ENCODE results near the gene LTBP3.
"Not testable (repeated sequence)": the region's sequence is repeated elsewhere in the genome, so short reads cannot be mapped to it uniquely, and the experiment has no call there.

Gene LTBP3

DNA sequence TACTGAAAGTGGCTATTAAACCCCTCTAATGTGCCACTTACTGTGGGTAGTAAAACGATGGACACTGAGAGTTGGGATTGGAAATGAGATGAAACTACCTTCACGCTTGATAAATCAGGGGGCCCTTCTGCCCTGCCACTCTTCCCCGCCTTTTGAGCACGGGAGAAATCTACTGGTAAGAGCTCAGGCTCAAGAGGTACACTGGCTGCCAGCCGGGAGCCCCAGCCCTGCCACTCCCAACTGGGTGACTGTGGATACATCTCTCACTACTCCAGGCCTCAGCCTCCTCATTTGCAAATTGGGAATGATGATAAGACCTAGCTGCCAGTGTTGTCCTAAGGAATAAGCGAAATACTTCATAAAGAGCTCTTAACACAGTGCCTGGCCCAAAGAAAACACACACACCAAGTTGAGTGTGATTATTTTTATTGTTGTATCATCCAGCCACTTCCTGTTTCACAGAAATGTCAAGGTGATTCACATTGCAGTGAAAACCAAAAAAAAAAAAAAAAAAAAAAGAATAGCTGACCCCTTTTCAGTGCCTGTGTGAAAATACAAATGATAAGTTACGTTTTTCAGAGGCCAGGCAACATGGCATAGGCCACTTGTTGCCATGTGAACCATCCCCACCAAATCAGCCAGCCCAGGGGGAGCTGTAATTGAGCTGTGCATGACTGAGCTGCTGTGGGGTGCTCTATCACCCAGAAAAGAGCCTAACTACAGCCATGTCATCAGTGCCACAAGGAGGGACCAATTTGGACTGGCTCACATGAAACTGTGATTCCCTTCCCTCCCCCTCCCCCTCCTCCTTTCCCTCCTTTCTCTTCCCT is 7.7 kb upstream of the LTBP3 start:
- peaks cover 3% of the 10 kb centered on the region; the same call in 1 of the 2 replicates for H3K4me1 ChIP-seq (ENCODE audit: control insufficient read depth, insufficient read depth, low read length)
- H3K27ac ChIP-seq (ENCODE audit: extremely low read depth, low read depth, low read length): no peak overlapping the region
- TF ChIP-seq ZNF335 (tag by site-specific recombination; conservative IDR thresholded peaks at IDR 0.05): 0 out of 2 replicates have a peak, but pooled peaks have one; percentile 40
- TF ChIP-seq, protein P1, sequence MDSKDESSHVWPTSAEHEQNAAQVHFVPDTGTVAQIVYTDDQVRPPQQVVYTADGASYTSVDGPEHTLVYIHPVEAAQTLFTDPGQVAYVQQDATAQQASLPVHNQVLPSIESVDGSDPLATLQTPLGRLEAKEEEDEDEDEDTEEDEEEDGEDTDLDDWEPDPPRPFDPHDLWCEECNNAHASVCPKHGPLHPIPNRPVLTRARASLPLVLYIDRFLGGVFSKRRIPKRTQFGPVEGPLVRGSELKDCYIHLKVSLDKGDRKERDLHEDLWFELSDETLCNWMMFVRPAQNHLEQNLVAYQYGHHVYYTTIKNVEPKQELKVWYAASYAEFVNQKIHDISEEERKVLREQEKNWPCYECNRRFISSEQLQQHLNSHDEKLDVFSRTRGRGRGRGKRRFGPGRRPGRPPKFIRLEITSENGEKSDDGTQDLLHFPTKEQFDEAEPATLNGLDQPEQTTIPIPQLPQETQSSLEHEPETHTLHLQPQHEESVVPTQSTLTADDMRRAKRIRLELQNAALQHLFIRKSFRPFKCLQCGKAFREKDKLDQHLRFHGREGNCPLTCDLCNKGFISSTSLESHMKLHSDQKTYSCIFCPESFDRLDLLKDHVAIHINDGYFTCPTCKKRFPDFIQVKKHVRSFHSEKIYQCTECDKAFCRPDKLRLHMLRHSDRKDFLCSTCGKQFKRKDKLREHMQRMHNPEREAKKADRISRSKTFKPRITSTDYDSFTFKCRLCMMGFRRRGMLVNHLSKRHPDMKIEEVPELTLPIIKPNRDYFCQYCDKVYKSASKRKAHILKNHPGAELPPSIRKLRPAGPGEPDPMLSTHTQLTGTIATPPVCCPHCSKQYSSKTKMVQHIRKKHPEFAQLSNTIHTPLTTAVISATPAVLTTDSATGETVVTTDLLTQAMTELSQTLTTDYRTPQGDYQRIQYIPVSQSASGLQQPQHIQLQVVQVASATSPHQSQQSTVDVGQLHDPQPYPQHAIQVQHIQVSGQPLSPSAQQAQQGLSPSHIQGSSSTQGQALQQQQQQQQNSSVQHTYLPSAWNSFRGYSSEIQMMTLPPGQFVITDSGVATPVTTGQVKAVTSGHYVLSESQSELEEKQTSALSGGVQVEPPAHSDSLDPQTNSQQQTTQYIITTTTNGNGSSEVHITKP (tag by site-specific recombination; IDR thresholded peaks at IDR 0.05): peak; percentile 81
- TF ChIP-seq SCRT1 (tag by site-specific recombination; IDR thresholded peaks at IDR 0.05; ENCODE audit: borderline replicate concordance): peak; percentile 60; the same call in 1 of the 2 replicates
- TF ChIP-seq, protein P2, sequence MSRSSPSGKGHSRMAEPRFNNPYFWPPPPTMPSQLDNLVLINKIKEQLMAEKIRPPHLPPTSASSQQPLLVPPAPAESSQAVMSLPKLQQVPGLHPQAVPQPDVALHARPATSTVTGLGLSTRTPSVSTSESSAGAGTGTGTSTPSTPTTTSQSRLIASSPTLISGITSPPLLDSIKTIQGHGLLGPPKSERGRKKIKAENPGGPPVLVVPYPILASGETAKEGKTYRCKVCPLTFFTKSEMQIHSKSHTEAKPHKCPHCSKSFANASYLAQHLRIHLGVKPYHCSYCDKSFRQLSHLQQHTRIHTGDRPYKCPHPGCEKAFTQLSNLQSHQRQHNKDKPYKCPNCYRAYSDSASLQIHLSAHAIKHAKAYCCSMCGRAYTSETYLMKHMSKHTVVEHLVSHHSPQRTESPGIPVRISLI (tag by site-specific recombination; IDR thresholded peaks at IDR 0.05): 0 out of 2 replicates have a peak, but pooled peaks have one; percentile 12
- TF ChIP-seq, protein P3, sequence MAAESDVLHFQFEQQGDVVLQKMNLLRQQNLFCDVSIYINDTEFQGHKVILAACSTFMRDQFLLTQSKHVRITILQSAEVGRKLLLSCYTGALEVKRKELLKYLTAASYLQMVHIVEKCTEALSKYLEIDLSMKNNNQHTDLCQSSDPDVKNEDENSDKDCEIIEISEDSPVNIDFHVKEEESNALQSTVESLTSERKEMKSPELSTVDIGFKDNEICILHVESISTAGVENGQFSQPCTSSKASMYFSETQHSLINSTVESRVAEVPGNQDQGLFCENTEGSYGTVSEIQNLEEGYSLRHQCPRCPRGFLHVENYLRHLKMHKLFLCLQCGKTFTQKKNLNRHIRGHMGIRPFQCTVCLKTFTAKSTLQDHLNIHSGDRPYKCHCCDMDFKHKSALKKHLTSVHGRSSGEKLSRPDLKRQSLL (tag by site-specific recombination; IDR thresholded peaks at IDR 0.05): peak; percentile 83
- TF ChIP-seq ZNF133 (tag by site-specific recombination; IDR thresholded peaks at IDR 0.05): no peak
- TF ChIP-seq SCRT2 (tag by site-specific recombination; IDR thresholded peaks at IDR 0.05): peak; percentile 71
- TF ChIP-seq ZSCAN30 (tag by site-specific recombination; IDR thresholded peaks at IDR 0.05): no peak
- no peaks in the 10 kb centered on the region for H3K9me3 ChIP-seq (ENCODE audit: control insufficient read depth, insufficient read depth, low read depth, low read length)
- H3K36me3 ChIP-seq (ENCODE audit: control insufficient read depth in 2 of 2, insufficient read depth in 1 of 2, low read length in 2 of 2): peaks cover 0 to 13% of the 10 kb centered on the region in 2 experiments; a peak in 1 of 3 replicates
- ChIA-PET POLR2A (interaction anchor here (0.8 to 1.6 kb wide), 5 partner anchors 14 to 49 kb away, joined by 3 to 9 read pairs (median 8); no protein-coding TSS in a partner anchor), CTCF (interaction anchor here (0.6 to 2.0 kb wide), 4 partner anchors 14 to 24 kb away, joined by 3 to 6 read pairs (median 4); no protein-coding TSS in a partner anchor)
- no peak overlapping the region for H3K4me3 ChIP-seq (ENCODE audit: low read depth, low read length)

DNA sequence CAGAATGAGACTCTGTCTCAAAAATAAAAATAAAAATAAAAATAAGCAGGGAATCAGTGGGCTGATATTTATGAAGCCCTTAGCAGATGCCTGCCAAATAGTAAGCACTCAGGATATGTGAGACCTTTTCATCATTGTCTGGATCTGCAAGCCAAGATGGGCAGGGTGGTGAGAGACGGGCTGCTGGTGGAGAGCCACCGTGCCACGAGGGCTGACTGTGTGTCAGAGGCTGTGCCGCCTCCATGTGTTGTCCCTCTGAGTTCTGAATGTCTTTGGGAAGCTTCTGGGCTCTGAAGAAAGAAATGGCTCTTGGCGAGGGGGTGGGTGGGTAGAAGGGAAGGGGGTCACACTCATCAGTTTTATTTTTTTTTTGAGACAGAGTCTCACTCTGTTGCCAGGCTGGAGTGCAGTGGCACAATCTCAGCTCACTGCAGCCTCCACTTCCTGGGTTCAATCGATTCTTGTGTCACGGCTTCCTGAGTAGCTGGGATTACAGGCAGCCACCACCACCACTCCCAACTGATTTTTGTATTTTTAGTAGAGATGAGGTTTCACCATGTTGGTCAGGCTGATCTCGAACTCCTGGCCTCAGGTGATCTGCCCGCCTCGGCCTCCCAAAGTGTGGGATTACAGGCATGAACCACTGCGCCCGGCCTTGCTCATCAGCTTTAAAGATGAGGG is 6.9 kb upstream of the LTBP3 start:
- ChIA-PET CTCF (interaction anchor here (1.0 to 2.0 kb wide), 2 partner anchors 21 to 23 kb away, joined by 4 to 6 read pairs; no protein-coding TSS in a partner anchor), POLR2A (interaction anchor here (0.9 to 1.6 kb wide), 3 partner anchors 13 to 28 kb away, joined by 3 to 8 read pairs (median 7); no protein-coding TSS in a partner anchor)
- not testable (repeated sequence) for H3K27ac ChIP-seq (ENCODE audit: extremely low read depth, low read depth, low read length)

DNA sequence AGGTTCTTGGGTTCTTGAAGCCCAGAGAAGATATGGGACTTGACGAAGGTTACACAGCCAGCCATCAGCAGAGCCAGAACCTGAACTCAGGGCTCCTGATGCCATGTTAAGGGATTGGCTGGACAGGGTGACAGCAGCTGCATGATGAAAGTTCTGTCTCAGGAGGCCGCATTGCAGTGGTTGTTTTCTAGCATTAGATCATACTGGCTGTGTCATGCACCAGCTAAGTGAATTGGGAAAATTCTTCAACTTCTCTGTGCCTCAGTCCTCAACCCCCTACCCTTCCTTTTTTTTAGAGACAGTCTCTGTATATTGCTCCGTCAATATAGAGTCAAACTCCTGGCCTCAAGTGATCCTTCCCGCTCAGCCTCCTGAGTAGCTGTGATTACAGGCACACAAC is 5.4 kb upstream of the LTBP3 start:
- ChIA-PET POLR2A (interaction anchor here (0.7 to 1.2 kb wide), 2 partner anchors 23 to 629 kb away, joined by 3 read pairs; no protein-coding TSS in a partner anchor), CTCF (interaction anchor here (5.3 kb wide), 1 partner anchor 22 kb away, joined by 44 read pairs; no protein-coding TSS in a partner anchor)
- no peak for TF ChIP-seq ZNF394 (tag by site-specific recombination; IDR thresholded peaks at IDR 0.05; ENCODE audit: borderline replicate concordance)
- TF ChIP-seq ZNF621 (tag by site-specific recombination; IDR thresholded peaks at IDR 0.05): no peak
- TF ChIP-seq KLF10 (tag by site-specific recombination; IDR thresholded peaks at IDR 0.05): no peak
- TF ChIP-seq, protein P4, sequence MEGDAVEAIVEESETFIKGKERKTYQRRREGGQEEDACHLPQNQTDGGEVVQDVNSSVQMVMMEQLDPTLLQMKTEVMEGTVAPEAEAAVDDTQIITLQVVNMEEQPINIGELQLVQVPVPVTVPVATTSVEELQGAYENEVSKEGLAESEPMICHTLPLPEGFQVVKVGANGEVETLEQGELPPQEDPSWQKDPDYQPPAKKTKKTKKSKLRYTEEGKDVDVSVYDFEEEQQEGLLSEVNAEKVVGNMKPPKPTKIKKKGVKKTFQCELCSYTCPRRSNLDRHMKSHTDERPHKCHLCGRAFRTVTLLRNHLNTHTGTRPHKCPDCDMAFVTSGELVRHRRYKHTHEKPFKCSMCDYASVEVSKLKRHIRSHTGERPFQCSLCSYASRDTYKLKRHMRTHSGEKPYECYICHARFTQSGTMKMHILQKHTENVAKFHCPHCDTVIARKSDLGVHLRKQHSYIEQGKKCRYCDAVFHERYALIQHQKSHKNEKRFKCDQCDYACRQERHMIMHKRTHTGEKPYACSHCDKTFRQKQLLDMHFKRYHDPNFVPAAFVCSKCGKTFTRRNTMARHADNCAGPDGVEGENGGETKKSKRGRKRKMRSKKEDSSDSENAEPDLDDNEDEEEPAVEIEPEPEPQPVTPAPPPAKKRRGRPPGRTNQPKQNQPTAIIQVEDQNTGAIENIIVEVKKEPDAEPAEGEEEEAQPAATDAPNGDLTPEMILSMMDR (tag by site-specific recombination; IDR thresholded peaks at IDR 0.05): no peak
- TF ChIP-seq, protein P5, sequence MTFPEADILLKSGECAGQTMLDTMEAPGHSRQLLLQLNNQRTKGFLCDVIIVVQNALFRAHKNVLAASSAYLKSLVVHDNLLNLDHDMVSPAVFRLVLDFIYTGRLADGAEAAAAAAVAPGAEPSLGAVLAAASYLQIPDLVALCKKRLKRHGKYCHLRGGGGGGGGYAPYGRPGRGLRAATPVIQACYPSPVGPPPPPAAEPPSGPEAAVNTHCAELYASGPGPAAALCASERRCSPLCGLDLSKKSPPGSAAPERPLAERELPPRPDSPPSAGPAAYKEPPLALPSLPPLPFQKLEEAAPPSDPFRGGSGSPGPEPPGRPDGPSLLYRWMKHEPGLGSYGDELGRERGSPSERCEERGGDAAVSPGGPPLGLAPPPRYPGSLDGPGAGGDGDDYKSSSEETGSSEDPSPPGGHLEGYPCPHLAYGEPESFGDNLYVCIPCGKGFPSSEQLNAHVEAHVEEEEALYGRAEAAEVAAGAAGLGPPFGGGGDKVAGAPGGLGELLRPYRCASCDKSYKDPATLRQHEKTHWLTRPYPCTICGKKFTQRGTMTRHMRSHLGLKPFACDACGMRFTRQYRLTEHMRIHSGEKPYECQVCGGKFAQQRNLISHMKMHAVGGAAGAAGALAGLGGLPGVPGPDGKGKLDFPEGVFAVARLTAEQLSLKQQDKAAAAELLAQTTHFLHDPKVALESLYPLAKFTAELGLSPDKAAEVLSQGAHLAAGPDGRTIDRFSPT (tag by site-specific recombination; IDR thresholded peaks at IDR 0.05): no peak
- Histone ChIP-seq H3K4me1 (ENCODE audit: control insufficient read depth, insufficient read depth, low read length) (peaks cover 21% of the 10 kb centered on the region), H3K27ac (ENCODE audit: extremely low read depth, low read depth, low read length) (no peak overlapping the region), H3K36me3 (ENCODE audit: control insufficient read depth in 2 of 2, insufficient read depth in 1 of 2, low read length in 2 of 2) (peaks cover 0 to 10% of the 10 kb centered on the region in 2 experiments; a peak in 1 of 3 replicates), H3K4me3 (ENCODE audit: low read depth, low read length) (no peak overlapping the region), H3K9me3 (ENCODE audit: control insufficient read depth, insufficient read depth, low read depth, low read length) (no peaks in the 10 kb centered on the region)

More for the DNA sequence above, 6.9 kb upstream of the LTBP3 start:
- peaks cover 0 to 13% of the 10 kb centered on the region in 2 experiments; a peak in 1 of 3 replicates for H3K36me3 ChIP-seq (ENCODE audit: control insufficient read depth in 2 of 2, insufficient read depth in 1 of 2, low read length in 2 of 2)
- not testable (repeated sequence) for H3K4me3 ChIP-seq (ENCODE audit: low read depth, low read length); H3K4me1 ChIP-seq (ENCODE audit: control insufficient read depth, insufficient read depth, low read length); H3K9me3 ChIP-seq (ENCODE audit: control insufficient read depth, insufficient read depth, low read depth, low read length)

Data from HEK293 (cell line).